GM12875 (cell line): ENCODE data around the gene ELOVL2.

Experiments
- H3K4me3 ChIP-seq: one replicate; pipeline ENCODE4 v1.5.1; 2011; ENCODE audit warnings: low read depth, low read length, control low read depth
- CTCF ChIP-seq: IDR thresholded peaks from 2 replicates; pipeline ENCODE4 v1.5.1; 2011; ENCODE audit warnings: low read depth, mild to moderate bottlenecking, control low read depth, inconsistent platforms, low read length, moderate library complexity, borderline replicate concordance; ENCODE audit not compliant: insufficient read depth

The ELOVL2 gene

GRCh38 chr6:11043378-11043960 lies 636 bp downstream of the ELOVL2 start:
- H3K4me3 ChIP-seq, result peak overlapping the region; percentile 53
- TF ChIP-seq CTCF, result no peak

GRCh38 chr6:11042750-11043377 lies 1.2 kb downstream of the ELOVL2 start:
- TF ChIP-seq CTCF, result no peak
- no peak overlapping the region for H3K4me3 ChIP-seq

- no peak overlapping the region for H3K4me3 ChIP-seq
- no peak for TF ChIP-seq CTCF
Observed at GRCh38 chr6:11042025-11042749, 1.9 kb downstream of the ELOVL2 start.

GRCh38 chr6:11040134-11040533 lies 4.0 kb downstream of the ELOVL2 start:
- no peak for TF ChIP-seq CTCF
- no peak overlapping the region for H3K4me3 ChIP-seq

GRCh38 chr6:11039040-11039439 lies 5.1 kb downstream of the ELOVL2 start:
- H3K4me3 ChIP-seq, result no peak overlapping the region
- no peak for TF ChIP-seq CTCF

- H3K4me3 ChIP-seq, result no peak overlapping the region
- TF ChIP-seq CTCF, result no peak
Observed at GRCh38 chr6:11036977-11037430, 7.1 kb downstream of the ELOVL2 start.

- no peak overlapping the region for H3K4me3 ChIP-seq
- TF ChIP-seq CTCF, result no peak
Observed at GRCh38 chr6:11036351-11036740, 7.8 kb downstream of the ELOVL2 start.
